ENCODE data around the gene PDSS2.
"Not testable (repeated sequence)": the region's sequence is repeated elsewhere in the genome, so short reads cannot be mapped to it uniquely, and the experiment has no call there.

The PDSS2 gene

GRCh38 chr6:107171513-107171912, 287.9 kb downstream of the PDSS2 start:
- DNase-seq (ENCODE audit: low read depth, low spot score): no peak

DNA sequence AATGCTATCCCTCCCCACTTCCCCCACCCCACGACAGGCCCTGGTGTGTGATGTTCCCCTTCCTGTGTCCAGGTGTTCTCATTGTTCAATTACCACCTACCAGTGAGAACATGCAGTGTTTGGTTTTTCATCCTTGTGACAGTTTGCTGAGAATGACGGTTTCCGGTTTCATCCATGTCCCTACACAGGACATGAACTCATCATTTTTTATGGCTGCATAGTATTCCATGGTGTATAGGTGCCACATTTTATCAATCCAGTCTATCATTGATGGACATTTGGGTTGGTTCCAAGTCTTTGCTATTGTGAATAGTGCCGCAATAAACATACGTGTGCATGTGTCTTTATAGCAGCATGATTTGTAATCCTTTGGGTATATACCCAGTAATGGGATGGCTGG, 295.1 kb downstream of the PDSS2 start:
- DNase-seq (ENCODE audit: low read depth, low spot score): not testable (repeated sequence)

DNA sequence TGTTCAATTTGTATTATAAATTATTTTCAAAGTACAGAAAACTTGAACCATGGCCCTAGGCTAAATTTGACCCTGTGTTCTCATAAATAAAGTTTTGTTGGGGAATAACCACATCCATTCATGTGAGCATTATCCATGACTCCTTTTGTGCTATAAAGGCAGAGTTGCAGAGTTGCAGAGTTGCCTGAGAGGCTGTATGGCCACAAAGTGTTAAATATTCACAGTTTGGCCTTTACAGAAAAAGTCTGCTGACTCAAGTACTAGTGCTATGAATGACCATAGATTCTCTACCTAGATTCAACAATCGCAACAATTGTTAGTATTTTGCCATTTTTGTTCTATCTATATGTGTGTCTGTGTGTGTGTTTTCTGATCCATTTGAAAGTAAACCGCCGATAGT, 297.8 kb downstream of the PDSS2 start:
- DNase-seq (ENCODE audit: low read depth, low spot score): no peak

- DNase-seq (ENCODE audit: low read depth, low spot score): no peak
Observed at GRCh38 chr6:107156617-107157016, 302.7 kb downstream of the PDSS2 start.

- no peak for DNase-seq (ENCODE audit: low read depth, low spot score)
Observed at GRCh38 chr6:107154801-107155160, 304.6 kb downstream of the PDSS2 start.

GRCh38 chr6:107154131-107154800, 305.1 kb downstream of the PDSS2 start:
- DNase-seq (ENCODE audit: low read depth, low spot score): peak; percentile 67

- peak; percentile 11 for DNase-seq (ENCODE audit: low read depth, low spot score)
Observed at GRCh38 chr6:107152638-107153430, 306.5 kb downstream of the PDSS2 start.

GRCh38 chr6:107144666-107145065, 314.7 kb downstream of the PDSS2 start:
- no peak for DNase-seq (ENCODE audit: low read depth, low spot score)

DNA sequence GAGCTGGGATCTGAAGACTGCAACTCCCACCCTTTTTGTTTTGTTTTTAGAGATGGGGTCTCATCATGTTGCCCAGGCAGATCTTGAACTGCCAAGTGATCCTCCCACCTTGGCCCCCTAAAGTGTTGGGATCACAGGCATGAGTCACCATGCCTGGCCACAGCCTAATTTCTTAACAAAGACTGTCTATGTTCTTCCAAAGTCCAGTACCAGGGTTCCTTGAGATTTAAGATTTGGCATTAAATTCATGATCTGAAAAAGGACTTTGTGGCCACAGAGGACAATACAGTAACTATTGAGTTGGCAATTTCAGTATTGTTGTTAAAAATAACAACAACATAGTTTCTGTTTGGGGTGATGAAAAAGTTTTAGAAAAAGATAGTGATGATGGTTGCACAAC, 315.4 kb downstream of the PDSS2 start:
- DNase-seq (ENCODE audit: low read depth, low spot score): peak; percentile 25

GRCh38 chr6:107140581-107140980, 318.8 kb downstream of the PDSS2 start:
- no peak for DNase-seq (ENCODE audit: low read depth, low spot score)

DNA sequence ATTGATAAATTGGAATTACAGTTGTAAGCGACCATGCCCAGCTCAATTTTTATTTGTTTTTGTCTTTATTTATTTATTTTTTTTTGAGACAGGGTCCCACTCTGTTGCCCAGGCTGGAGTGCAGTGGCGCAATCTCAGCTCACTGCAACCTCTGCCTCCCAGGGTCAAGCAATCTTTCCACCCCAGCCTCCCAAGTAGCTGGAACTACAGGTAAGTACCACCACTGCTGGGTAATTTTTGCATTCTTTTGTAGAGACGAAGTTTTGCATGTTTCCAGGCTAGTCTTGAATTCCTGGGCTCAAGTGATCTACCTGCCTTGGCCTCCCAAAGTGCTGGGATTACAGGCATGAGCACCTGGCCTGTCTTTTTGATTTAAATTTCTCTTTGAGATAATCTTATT, 323.0 kb downstream of the PDSS2 start:
- not testable (repeated sequence) for DNase-seq (ENCODE audit: low read depth, low spot score)

- DNase-seq (ENCODE audit: low read depth, low spot score): not testable (repeated sequence)
Observed at GRCh38 chr6:107135048-107135680, 324.2 kb downstream of the PDSS2 start.

GRCh38 chr6:107132330-107132954, 326.9 kb downstream of the PDSS2 start:
- DNase-seq (ENCODE audit: low read depth, low spot score): peak; percentile 54

- DNase-seq (ENCODE audit: low read depth, low spot score): peak; percentile 25
Observed at GRCh38 chr6:107129370-107129925, 329.9 kb downstream of the PDSS2 start.

- no peak for DNase-seq (ENCODE audit: low read depth, low spot score)
Observed at GRCh38 chr6:107128577-107128976, 330.8 kb downstream of the PDSS2 start.

GRCh38 chr6:107128175-107128574, 331.2 kb downstream of the PDSS2 start:
- DNase-seq (ENCODE audit: low read depth, low spot score): no peak

DNA sequence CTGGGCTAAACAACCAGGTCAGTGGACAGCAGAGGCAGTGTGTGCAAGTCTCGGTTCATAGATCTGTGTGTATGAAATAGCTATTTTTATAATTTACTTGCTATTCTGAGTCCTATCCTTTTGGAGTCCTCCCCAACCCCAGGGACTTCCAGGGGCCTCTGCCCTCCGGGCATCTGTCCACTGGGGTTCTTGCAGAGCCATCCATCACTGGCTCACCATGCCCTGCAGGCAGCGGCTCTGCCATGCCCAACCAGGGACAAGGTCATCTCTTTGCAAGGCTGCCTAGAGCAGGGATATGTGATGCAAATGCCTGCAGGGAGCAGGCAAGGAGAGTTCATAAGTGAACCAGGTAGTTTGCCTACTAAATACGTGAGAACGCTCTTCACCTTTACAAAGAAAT, 333.6 kb downstream of the PDSS2 start:
- no peak for DNase-seq (ENCODE audit: low read depth, low spot score)

GRCh38 chr6:107124934-107125348, 334.4 kb downstream of the PDSS2 start:
- DNase-seq (ENCODE audit: low read depth, low spot score): peak; percentile 11

DNA sequence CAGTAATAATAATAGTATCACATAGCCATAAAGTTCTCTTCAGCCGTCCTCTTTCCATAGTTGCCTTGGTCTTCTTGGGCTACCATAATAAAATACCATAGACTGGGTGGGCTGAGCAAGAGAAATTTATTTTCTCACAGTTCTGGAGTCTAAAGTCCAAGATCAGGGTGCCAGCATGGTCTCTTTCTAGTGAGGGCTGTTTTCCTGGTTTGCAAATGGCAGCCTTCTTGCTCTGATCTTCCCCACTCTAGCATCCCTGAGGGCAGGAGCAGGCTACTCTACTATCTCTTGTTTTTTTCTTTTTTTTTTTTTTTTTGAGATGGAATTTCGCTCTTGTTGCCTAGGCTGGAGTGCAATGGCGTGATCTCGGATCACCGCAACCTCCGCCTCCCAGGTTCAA, 335.9 kb downstream of the PDSS2 start:
- DNase-seq (ENCODE audit: low read depth, low spot score): no peak

DNA sequence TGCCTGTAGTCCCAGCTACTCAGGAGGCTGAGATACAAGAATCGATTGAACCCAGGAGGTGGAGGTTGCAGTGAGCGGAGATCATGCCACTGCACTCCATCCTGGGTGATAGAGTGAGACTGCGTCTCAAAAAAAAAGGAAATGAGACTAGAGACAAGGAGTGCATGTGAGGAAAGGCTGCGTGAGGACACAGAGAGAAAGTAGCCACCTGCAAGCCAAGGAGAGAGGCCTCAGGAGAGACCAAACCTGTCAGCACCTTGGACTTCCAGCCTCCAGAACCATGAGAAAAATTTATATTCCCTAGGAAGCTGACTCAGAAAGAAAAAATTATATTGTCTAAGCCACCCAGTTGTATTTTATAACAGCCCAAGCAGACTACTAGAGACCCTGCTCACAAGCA, 336.6 kb downstream of the PDSS2 start:
- no peak for DNase-seq (ENCODE audit: low read depth, low spot score)

DNA sequence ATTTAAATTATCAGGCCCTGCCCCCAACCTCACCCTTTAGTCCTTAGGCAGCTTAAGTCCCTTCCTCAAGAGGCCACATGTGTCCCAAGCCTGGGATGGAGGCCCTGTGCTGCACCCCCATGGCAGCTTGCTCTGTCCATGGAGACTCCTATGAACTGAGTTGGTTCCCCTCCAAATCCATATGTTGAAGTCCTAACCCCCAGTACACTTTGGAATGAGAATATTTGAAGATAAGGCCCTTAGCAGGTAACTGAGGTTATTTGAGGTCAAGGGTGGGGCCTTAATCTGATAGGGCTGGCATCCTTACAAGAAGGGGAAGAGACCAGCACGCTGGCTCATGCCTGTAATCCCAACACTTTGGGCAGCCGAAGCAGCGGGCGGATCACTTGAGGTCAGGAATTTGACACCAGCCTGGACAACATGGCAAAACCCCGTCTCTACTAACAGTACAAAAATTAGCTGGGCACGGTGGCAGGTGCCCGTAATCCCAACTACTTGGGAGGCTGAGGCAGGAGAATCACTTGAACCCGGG, 337.3 kb downstream of the PDSS2 start:
- DNase-seq (ENCODE audit: low read depth, low spot score): no peak

GRCh38 chr6:107121266-107121665, 338.1 kb downstream of the PDSS2 start:
- no peak for DNase-seq (ENCODE audit: low read depth, low spot score)
